Gastroesophageal sphincter (tissue), 4 donors: ENCODE results near the gene SLC24A3. TPM values are rescaled to one million over a fixed set of nuclear protein-coding genes. Genes with fewer than 3 reads are reported as not detected.
A peak's percentile ranks its signal among the peaks of the same experiment; 100 is the strongest.

Experiments
- ATAC-seq: fragments of 150-250 bp; one replicate; pipeline ENCODE4 v1.9.1; 2016; ENCODE audit warnings: mild to moderate bottlenecking, moderate library complexity
- H3K27ac ChIP-seq, 4 donors: fragments of 200-600 bp; sonication (generic) in 3 of 4; 1 replicate in 3 of 4; 2 replicates in 1 of 4; pipeline ENCODE4 v1.5.1; 2016 to 2019
- H3K27me3 ChIP-seq: fragments of 200-600 bp; sonication (generic); one replicate; pipeline ENCODE4 v1.5.1; 2019
- H3K36me3 ChIP-seq, 2 donors: fragments of 200-600 bp; sonication (generic); one replicate each; pipeline ENCODE4 v1.5.1; 2019; ENCODE audit warnings: control low read depth in 1 of 2
- H3K4me1 ChIP-seq, 3 donors: fragments of 200-600 bp; sonication (generic); 1 replicate in 2 of 3; 2 replicates in 1 of 3; pipeline ENCODE4 v1.5.1; 2016 to 2019; ENCODE audit warnings: control low read depth in 2 of 3
- H3K4me3 ChIP-seq, 2 donors: fragments of 200-600 bp; sonication (generic); one replicate each; pipeline ENCODE4 v1.5.1; 2019; ENCODE audit warnings: mild to moderate bottlenecking in 1 of 2, moderate library complexity in 1 of 2
- H3K9me3 ChIP-seq, 3 donors: fragments of 200-600 bp; sonication (generic); one replicate each; pipeline ENCODE4 v1.5.1; 2017 to 2019; ENCODE audit warnings: control low read depth in 2 of 3
- CTCF ChIP-seq, 4 experiments: fragments of 200-600 bp in 2 of 4; fragments of 450-650 bp in 2 of 4; sonication (generic) in 1 of 4; IDR thresholded peaks; one replicate each; pipeline ENCODE4 v1.5.1; 2017 to 2019; ENCODE audit warnings: antibody characterized with exemption in 4 of 4, mild to moderate bottlenecking in 2 of 4, moderate library complexity in 2 of 4
- EP300 ChIP-seq: sonication (generic); formaldehyde crosslinking; IDR thresholded peaks from one replicate; pipeline ENCODE4 v1.6.1; 2017; ENCODE audit warnings: antibody characterized with exemption, mild to moderate bottlenecking
- POLR2A ChIP-seq, 2 donors: fragments of 450-650 bp; IDR thresholded peaks; one replicate each; pipeline ENCODE4 v1.6.1; 2017; ENCODE audit warnings: antibody characterized with exemption in 2 of 2, mild to moderate bottlenecking in 2 of 2, moderate library complexity in 1 of 2
- POLR2AphosphoS5 ChIP-seq: sonication (generic); formaldehyde crosslinking; IDR thresholded peaks from one replicate; pipeline ENCODE4 v1.6.1; 2017; ENCODE audit warnings: antibody characterized with exemption
- WGBS, 2 donors: methylation state at CpG; one replicate each; pipeline ENCODE4 v1.1.5; 2018; ENCODE audit warnings: low coverage in 1 of 2; 5-methylcytosine and 5-hydroxymethylcytosine counted together
- total RNA-seq, 4 donors: library from RNA; depleted of rRNA; stranded (reverse); fragments of >200 nt; gene quantifications; one replicate each; pipeline ENCODE4 v1.1.0, GENCODE V29; 2016

The SLC24A3 gene
- total RNA-seq, 4 donors from 2014 or later: 2.7 to 13.5 (median 5.5) TPM

- H3K9me3 ChIP-seq: no peaks in the 10 kb centered on the region
- ATAC-seq: no peak
Observed at GRCh38 chr20:19185083-19185482, 27.4 kb upstream of the SLC24A3 start.

GRCh38 chr20:19193349-19193748 lies 19.1 kb upstream of the SLC24A3 start:
- WGBS, 2 donors: 38 to 39% methylated on average over 1 to 5 of the region's 5 CpGs
- H3K27ac ChIP-seq: no peak overlapping the region
- no peak for ATAC-seq
- H3K27me3 ChIP-seq: no peaks in the 10 kb centered on the region
- no peak for TF ChIP-seq CTCF (IDR thresholded peaks at IDR 0.05)
- TF ChIP-seq POLR2A (IDR thresholded peaks at IDR 0.05): no peak
- no peak for TF ChIP-seq POLR2AphosphoS5
- TF ChIP-seq EP300: no peak
- no peaks in the 10 kb centered on the region for H3K9me3 ChIP-seq
- H3K4me1 ChIP-seq: no peaks in the 10 kb centered on the region
- no peak overlapping the region for H3K4me3 ChIP-seq
- no peaks in the 10 kb centered on the region for H3K36me3 ChIP-seq

More at GRCh38 chr20:19185083-19185482, 27.4 kb upstream of the SLC24A3 start:
- Histone ChIP-seq H3K36me3 (no peaks in the 10 kb centered on the region), H3K27me3 (no peaks in the 10 kb centered on the region), H3K4me3 (no peak overlapping the region), H3K27ac (no peak overlapping the region), H3K4me1 (no peaks in the 10 kb centered on the region)
- no peak for TF ChIP-seq EP300
- no peak for TF ChIP-seq POLR2AphosphoS5
- TF ChIP-seq CTCF (IDR thresholded peaks at IDR 0.05): no peak
- no peak for TF ChIP-seq POLR2A (IDR thresholded peaks at IDR 0.05)

GRCh38 chr20:19205981-19206396 lies 6.5 kb upstream of the SLC24A3 start:
- 0% methylated on average over 1 to 3 of the region's 8 CpGs for WGBS, 2 donors
- no peak for TF ChIP-seq POLR2A (IDR thresholded peaks at IDR 0.05)
- TF ChIP-seq CTCF (IDR thresholded peaks at IDR 0.05): peak; percentile 82 to 94 (median 90)
- no peak for TF ChIP-seq POLR2AphosphoS5
- peak; percentile 51 for ATAC-seq

DNA sequence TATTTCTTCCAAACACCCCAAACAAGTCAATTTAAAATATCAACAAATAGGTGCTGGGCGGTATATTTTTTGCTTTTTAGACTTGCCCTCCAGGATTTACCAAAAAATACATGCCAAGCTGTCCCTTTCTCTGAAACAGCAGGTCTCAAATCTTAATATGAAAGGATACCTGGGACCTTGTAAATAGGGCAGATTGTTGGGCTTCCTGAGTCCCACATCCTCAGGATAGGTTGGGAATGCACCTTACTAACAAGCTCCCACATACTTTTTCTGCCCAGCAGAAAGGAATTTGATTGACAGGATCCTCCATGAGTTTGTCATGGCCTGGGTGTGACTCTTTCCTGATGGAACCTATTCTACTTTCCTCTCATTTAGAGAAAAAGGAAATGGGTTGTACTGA lies 4.9 kb upstream of the SLC24A3 start:
- H3K9me3 ChIP-seq: no peaks in the 10 kb centered on the region
- no peak for ATAC-seq
- no peaks in the 10 kb centered on the region for H3K36me3 ChIP-seq
- TF ChIP-seq POLR2A (IDR thresholded peaks at IDR 0.05) (no peak), EP300 (no peak), CTCF (IDR thresholded peaks at IDR 0.05) (no peak), POLR2AphosphoS5 (no peak)
- H3K4me3 ChIP-seq: no peak overlapping the region
- peaks cover 12% of the 10 kb centered on the region for H3K27me3 ChIP-seq
- H3K27ac ChIP-seq: no peak overlapping the region
- WGBS, 2 donors: 88 to 100% methylated on average over 1 of the region's 1 CpG
- H3K4me1 ChIP-seq: peaks cover 0 to 23% (median 10%) of the 10 kb centered on the region in 3 donors

More at GRCh38 chr20:19205981-19206396, 6.5 kb upstream of the SLC24A3 start:
- H3K27me3 ChIP-seq: peaks cover under 1% of the 10 kb centered on the region
- H3K27ac ChIP-seq: no peak overlapping the region
- H3K4me1 ChIP-seq: peaks cover 0 to 10% (median 0%) of the 10 kb centered on the region in 3 donors
- H3K4me3 ChIP-seq: no peak overlapping the region
- no peaks in the 10 kb centered on the region for H3K36me3 ChIP-seq
- H3K9me3 ChIP-seq: no peaks in the 10 kb centered on the region

- peak overlapping the region in 3 of 4 donors; percentile 14 to 74 (median 38) for H3K27ac ChIP-seq
- H3K4me1 ChIP-seq: peaks cover 0 to 42% (median 15%) of the 10 kb centered on the region in 3 donors
- no peaks in the 10 kb centered on the region for H3K9me3 ChIP-seq
- ATAC-seq: peak; percentile 26
- peaks cover 12% of the 10 kb centered on the region for H3K27me3 ChIP-seq
- no peak for TF ChIP-seq EP300
- TF ChIP-seq POLR2AphosphoS5: peak; percentile 17
- TF ChIP-seq POLR2A (IDR thresholded peaks at IDR 0.05): no peak
- no peak for TF ChIP-seq CTCF (IDR thresholded peaks at IDR 0.05)
- H3K4me3 ChIP-seq: no peak overlapping the region
- H3K36me3 ChIP-seq: no peaks in the 10 kb centered on the region
- WGBS, 2 donors: 42 to 44% methylated on average over 3 to 5 of the region's 9 CpGs
Observed at GRCh38 chr20:19210391-19211155, 1.9 kb upstream of the SLC24A3 start.
